ENCODE measurements around the gene ATAD3C.
"Not testable (repeated sequence)": the region's sequence is repeated elsewhere in the genome, so short reads cannot be mapped to it uniquely, and the experiment has no call there.

The ATAD3C gene, protein sequence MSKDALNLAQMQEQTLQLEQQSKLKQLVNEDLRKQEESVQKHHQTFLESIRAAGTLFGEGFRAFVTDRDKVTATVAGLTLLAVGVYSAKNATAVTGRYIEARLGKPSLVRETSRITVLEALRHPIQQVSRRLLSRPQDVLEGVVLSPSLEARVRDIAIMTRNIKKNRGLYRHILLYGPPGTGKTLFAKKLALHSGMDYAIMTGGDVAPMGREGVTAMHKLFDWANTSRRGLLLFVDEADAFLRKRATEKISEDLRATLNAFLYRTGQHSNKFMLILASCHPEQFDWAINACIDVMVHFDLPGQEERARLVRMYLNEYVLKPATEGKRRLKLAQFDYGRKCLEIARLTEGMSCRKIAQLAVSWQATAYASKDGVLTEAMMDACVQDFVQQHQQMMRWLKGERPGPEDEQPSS

DNA sequence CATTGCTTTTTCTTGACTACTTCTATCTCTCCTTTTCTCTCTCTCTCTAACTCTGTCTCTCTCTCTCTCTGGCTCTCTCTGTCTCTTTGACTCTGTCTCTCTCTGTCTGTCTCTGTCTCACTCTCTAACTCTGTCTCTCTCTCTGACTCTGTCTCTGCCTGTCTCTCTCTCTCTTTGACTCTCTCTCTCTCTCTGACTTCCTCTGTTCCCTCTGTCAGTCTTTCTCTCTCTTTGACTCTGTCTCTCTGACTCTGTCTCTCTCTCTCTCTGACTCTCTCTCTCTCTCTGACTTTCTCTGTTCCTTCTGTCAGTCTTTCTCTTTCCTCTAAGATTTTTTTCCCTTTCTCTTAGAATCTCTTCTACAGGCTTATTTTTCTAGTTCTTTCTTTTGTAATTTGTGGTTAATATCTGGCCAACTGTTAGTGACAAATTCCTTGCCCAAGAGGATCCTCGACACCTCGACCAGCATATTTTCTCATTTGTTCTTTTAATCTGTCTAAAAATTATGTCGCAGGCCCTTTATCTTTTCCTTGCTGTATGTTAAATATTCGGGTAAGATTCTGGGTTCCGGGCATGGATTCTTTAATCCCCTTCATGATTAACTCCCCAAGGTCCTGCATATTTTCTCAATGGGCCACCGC is at the start of gene ATAD3C:
Gene ATAD3C (plus strand): TSS at position 591 of the 641 bp plus-strand sequence. CDS start 995 bp downstream, outside the sequence.
- intact Hi-C loops (cut with DNase I) = no loop called here
- DNase-seq = no peak

DNA sequence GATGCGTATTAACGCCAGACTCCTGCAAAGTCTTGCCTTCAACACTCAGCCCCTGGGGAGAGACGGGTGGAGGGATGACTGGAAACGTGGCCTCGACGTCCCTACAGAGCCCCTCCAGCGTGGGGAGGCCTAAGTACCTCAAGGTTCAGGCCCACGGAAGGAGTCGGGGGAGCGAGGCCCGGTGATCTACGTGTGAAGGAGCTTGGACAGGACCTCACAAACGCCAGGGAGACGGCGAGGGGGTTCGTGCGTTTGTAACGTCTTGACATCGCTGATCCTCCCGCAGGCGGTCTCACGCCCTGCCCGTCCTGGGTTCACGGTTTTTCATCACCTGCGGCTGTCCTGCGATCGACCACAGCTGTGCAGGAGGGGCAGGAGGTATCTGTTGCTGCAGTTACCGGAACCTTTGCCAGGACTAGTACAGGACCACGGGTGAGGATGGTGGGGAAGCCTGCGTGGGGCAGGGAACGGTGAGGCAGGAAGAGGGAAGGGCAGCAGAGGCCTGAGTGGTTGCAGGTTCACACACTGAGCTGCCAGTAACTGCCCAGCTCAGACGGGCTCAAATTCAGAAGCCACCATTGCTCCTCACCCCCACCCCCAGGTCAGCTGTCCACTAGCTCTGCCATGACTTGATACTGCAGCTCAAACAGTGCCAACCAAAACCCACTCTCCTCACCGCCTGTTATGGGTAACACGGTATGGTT is 49.5 kb upstream of the ATAD3C start:
- intact Hi-C loops (cut with DNase I) = no loop called here
- DNase-seq = peak in 3 of 10 donors; percentile 46 to 68 (median 67)

DNA sequence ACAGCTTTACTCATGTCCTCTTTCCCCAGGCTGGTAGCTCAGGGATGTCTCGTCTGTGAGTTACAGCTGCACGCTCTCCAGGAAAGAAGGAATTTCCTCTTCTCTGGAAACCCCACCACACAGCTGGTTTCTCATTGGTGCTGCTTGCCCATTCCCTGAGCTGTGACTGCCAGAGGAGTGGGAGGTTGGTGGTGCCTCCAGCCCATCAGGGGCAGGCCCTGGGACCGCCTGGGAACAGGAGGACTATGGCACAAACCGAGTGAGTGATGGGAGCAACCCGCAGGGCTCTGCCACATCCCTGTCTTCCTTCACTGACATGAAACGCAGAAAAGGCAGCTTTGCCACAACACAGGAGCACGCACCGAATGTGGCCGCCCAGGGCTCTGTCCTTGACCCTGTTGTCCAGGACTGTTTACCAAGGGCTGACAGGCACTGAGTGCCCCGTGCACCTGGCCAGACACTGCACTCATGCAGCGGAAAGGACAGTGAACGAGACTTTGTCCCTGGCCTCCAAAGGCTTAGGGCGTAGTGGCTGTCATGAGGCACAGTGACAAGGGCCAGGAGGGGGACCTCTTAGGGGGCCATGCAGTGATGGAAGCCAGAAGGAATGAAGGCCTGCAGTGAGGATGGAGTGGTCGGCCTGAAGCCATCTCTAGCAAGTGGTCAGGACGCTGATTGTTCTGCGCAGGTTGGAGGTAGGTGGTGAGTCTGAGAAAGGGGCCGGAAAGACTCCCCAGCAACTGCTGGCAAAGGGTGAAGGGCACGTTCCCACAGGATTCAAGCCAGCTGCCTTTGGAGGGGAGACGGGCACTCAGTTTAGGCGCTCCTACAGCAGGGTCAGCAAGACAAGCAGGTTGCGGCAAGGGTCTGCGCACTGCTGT is 48.7 kb upstream of the ATAD3C start:
- DNase-seq = peak in 3 of 10 donors; percentile 57 to 75 (median 62)
- intact Hi-C loops (cut with DNase I) = no loop called here

DNA sequence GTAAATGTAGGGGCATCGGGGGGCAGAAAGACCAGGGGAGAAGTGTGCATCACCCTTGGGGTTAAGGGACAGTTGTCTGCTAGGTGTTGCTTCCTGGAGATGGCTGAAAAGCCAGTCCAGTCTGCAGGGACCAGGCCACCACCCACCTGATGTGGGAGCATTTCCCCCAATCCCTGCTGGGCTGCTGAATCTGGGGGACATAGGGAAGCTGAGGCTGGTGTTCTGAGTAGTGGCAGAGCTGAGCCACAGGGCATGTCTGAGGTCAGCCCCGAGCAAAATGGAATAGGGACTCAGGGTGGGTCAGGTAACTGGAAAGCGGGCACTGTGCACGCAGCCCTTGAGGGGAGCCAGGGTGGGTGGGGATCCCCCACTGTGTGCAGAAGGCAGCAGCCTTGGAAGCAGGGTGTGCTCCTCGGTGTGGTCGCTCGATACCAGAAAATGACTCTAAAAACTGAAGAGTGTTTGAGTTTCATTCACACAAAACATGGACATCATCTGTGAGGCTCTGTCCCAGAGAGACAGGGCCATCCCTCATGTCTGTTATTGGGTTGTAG is 48.0 kb upstream of the ATAD3C start:
- intact Hi-C loops (cut with DNase I) = no loop called here

DNA sequence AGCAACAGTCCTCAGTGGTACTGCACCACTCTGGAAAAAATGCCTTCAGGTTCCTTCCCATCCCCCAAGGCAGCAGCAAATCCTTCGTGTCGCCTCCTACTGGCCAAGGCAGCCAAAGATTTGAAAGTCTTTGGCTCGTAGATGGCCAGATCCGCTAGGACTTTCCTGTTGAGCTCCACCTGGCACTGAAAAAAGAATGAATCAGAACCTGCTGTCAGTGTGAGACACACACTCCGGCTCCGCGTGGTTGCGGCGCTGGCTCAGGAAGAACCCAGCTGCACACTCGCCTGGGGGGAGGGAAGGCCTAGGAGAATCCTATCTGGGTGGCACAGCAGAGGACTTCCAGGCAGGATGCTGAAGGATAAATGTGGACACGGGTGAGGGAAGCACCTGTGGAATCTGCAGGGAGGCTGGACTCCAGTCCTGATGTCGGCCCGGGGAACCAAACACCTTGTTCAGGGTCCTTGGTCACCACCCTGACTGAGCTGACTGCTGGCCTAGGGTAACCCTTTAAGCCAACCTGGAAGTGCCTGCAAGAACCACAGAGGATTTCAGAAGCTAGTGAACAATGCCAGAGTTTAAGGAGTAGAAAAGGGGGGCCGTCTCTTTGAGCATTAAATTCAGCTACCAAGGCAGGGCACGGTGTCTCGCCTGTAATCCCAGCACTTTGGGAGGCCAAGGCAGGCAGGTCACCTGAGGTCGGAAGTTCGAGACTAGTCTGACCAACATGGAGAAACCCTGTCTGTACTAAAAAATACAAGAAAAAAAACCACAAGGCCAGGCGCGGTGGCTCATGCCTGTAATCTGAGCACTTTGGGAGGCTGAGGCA is 47.2 kb upstream of the ATAD3C start:
- DNase-seq = peak in 4 of 10 donors; percentile 47 to 83 (median 70)
- intact Hi-C loops (cut with DNase I) = no loop called here

More for the DNA sequence above, 48.0 kb upstream of the ATAD3C start:
- peak in 3 of 10 donors; percentile 38 to 57 (median 49) for DNase-seq

DNA sequence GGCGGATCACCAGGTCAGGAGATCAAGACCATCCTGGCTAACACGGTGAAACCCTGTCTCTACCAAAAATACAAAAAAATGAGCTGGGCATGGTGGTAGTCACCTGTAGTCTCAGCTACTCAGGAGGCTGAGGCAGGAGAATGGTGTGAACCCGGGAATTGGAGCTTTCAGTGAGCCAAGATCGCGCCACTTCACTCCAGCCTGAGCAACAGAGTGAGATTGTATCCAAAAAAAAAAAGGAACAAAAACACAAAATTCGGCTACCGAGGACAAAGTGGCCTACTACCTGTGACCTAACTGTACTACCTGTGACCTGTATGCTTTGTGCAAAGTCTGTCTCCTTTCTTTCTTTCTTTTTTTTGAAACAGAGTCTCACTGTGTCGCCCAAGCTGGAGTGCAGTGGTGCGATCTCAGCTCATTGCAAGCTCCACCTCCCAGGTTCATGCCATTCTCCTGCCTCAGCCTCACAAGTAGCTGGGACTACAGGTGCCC is 46.5 kb upstream of the ATAD3C start:
- peak in 1 of 10 donors; percentile 26 for DNase-seq
- intact Hi-C loops (cut with DNase I) = not testable (repeated sequence)

DNA sequence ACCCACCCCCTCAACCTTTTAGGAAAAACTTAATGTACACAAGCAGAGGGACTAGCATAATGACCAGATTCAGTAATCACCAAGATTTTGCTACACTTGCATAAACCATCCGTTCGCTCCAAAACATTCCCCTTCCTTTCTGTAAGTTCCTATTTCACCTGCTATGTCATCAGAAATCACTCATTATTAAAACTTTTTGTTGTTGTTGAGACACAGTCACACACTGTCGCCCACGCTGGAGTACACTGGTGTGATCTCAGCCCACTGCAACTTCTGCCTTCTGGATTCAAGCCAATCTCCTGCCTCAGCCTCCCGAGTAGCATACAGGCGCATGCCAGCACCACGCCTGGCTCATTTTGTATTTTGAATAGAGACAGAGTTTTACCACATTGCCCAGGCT is 45.8 kb upstream of the ATAD3C start:
- intact Hi-C loops (cut with DNase I) = no loop called here

DNA sequence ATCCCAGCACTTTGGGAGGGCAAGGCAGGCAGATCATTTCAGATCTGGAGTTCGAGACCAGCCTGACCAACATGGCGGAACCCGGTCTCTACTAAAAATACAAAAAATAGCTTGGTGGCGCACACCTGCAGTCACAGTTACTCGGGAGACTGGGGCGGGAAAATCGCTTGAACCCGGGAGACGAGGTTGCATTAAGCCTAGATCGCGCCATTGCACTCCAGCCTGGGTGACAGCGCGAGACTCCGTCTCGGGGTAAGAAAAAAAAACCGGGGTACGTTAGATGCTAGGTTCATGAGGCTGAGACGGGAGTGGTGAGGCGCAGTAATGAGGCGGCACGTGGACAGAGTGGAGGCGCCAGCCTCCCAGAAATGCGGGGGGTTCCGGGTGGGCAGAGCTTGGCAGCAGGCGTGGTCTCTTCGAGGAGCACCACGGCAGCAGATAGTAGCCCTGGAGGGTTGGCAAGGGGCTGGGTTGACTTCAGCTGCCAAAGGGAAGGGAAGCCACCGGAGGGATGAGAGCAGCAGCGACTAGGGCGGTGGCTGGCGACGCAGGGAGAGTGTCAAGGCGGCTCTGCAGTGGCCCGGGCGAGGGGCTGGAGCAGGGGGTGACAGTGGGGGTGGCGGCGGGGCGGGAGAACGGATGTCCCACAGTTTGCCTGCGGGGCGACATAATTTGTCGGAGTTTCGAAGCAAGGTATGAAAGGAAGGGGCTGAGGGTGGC is 43.2 kb upstream of the ATAD3C start:
- peak in 3 of 10 donors; percentile 43 to 68 (median 59) for DNase-seq
- intact Hi-C loops (cut with DNase I) = loop anchor here (2.0 kb wide), 1 partner anchor 31 kb away; the partner anchor contains the start of gene AURKAIP1

More for the DNA sequence above, 45.8 kb upstream of the ATAD3C start:
- peak in 2 of 10 donors; percentile 22 to 40 for DNase-seq

DNA sequence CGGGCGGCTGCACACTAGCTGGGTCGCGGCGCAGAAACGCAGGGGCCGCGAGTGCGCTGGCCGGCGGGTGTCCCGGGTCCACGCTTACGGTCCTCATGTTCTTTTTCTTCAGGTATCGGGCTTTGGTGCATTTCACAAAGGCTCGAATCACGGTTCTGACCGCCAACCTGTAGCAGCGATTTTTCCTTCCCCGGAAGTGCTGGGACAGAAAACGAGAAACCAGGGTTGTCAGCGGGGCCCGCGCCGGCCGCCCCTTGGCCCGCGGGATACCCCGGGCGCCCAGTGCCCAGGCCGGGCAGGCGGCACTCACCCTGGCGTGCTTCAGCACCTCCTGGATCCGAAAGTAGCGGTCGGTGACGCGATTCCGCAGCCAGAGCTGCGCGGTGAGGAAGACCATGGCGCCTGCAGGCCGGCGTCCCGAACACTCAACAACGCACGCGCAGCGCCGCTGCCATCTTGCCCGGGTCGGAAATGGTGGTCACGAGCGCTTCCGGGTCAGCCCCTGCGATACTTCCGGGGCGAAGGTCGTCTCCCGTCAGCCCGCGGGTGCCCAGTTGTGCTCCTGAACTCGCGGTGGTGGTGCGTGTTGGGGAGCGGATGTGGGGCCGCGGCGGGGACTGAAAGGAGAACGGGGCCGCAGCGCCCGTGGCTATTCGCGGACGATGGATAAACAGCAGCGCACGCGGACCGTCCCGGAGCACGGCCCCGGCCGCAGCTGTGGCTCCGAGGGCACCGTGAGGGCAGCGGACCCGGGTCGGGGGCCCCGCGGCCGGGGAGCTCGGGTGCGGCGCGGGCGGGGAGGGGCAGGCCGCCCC is 42.5 kb upstream of the ATAD3C start, which contains the start of gene MRPL20:
Gene MRPL20 (minus strand): TSS at position 473 of the 815 bp plus-strand sequence. CDS start 76 bp downstream, at position 397.
- peak; percentile 91 to 99 (median 94) for DNase-seq
- intact Hi-C loops (cut with DNase I) = loop anchor here (2.0 kb wide), 1 partner anchor 32 kb away; the partner anchor contains the start of gene AURKAIP1

DNA sequence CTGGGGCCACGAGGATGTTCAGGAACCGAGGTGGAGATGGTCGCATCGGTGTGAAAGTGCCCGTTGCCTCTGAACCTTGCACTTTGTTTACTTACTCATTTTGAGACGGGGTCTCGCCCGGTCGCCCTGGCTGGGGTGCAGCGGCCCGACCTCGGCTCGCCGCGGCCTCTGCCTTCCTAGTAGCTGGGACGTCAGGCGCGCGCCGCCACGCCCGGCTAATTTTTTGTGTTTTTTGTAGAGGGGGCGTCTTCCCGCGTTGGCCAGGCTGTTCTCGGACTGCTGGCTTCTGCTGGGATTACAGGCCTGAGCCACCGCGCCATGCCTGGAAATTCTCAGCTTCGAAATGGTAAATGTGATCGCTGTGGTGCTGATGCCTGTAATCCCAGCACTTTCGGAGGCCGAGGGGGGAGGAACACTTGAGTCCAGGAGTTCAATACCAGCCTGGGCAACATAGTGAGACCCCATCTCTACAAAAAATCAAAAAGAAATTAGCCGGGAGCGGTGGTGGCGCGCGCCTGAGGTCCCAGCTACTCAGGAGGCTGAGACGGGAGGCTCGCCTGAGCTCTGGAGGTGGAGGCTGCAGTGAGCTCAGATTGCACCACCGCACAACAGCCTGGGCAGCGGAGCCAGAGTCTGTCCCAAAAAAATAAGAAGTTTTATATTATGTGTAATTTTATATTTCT is 41.7 kb upstream of the ATAD3C start:
- intact Hi-C loops (cut with DNase I) = loop anchor here (2.0 kb wide), 1 partner anchor 33 kb away; the partner anchor contains the start of gene AURKAIP1
- peak in 3 of 10 donors; percentile 21 to 79 (median 74) for DNase-seq

DNA sequence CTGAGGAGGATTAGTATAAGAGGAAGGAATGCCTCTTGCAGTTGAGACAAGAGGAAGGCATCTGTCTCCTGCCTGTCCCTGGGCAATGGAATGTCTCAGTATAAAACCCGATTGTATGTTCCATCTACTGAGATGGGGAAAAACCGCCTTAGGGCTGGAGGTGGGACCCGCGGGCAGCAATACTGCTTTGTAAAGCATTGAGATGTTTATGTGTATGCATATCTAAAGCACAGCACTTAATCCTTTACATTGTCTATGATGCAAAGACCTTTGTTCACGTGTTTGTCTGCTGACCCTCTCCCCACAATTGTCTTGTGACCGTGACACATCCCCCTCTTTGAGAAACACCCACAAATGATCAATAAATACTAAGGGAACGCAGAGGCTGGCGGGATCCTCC is 39.3 kb upstream of the ATAD3C start:
- intact Hi-C loops (cut with DNase I) = not testable (repeated sequence)
- DNase-seq = peak in 1 of 10 donors; percentile 9

DNA sequence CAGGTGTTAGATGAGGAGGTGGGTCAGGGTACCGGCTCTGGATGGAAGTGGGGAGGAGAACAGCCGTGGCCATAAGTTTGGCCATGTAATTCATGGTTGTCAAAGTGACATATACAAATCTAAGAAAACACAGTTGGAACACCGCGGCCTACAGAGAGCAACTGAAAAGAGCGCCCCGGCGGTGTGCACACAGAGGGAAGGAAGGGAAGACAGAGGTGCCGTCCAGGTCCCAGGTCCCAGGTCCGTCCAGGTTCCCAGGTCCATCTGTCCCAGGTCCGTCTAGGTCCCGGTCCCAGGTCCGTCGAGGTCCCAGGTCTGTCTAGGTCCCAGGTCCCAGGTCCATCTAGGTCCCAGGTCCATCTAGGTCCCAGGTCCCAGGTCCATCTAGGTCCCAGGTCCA is 37.9 kb upstream of the ATAD3C start:
- intact Hi-C loops (cut with DNase I) = no loop called here
- DNase-seq = peak in 2 of 10 donors; percentile 37 to 72

DNA sequence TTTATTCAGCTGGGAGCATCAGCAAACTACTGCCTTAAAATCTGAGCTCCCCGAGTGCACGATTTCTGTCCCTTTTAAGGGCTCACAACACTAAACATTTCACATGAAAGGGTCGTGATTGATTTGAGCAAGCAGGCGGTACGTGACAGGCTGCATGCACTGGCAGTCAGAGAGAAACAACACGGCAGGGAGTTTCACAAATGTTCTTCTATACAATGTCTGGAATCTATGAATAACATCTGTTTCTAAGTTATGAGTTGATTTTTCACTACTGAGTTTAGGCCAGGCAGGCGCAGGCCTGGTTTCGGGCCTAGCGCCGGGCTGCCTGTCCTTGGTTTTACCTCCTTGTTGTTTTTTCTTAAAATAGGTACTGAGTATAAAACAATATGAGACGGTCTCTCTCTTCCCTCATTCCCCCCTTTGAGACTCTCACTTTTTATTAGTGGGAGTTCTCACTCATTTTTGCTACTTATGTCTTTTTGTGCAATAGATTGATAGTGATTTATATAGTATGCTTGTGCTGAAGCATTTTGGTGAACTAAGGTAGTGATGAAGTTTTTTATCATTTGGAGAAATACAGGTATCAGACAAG is 37.1 kb upstream of the ATAD3C start:
- peak in 2 of 10 donors; percentile 20 to 24 for DNase-seq
- intact Hi-C loops (cut with DNase I) = not testable (repeated sequence)

DNA sequence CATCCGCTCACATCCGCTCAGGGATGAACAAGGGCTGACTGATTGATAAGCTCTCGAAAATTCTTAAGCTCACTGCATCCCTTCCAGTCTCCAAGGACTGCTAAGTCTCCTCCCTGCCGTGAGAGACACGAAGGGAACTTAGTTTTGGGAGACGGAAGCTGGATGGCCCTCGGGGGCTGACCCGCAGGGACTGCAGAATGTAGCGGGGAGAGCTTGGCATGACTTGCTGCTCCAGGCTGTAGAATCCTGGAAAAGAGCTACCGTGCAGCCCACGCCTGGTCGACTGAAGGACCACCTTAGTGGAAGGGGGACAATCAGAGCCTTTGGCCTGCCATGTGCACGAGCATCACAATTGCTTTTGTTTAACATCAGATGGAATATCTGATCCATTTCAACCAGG is 33.7 kb upstream of the ATAD3C start:
- DNase-seq = peak in 3 of 10 donors; percentile 44 to 82 (median 75)
- intact Hi-C loops (cut with DNase I) = no loop called here

DNA sequence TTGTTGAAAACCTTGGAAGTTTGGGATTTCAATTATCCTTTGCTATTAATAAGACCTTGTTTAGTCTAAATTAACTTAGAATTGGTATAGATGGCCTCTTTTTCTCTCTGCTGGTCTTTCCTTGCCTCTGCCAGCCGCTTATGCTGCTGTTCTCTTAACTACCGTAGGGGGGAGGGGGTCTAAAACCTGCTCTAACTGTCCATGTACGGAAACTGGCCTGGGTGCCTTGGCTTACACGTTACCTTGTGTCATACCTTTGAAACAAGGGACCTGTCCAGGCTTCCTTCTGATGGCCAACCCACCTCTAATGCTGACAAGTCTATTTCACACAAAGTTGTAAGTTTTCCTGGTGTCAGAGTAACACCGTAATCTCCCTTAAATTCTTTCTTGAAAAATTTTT is 32.1 kb upstream of the ATAD3C start:
- peak in 2 of 10 donors; percentile 9 to 24 for DNase-seq
- intact Hi-C loops (cut with DNase I) = not testable (repeated sequence)
